PC-3 (cell line): ENCODE results near the gene IL20. TPM values are rescaled to one million over a fixed set of nuclear protein-coding genes. Genes with fewer than 3 reads are reported as not detected.
A peak's percentile ranks its signal among the peaks of the same experiment; 100 is the strongest.

Experiments used
- ATAC-seq: fragments of 200-7000 bp; cut with Tn5 transposase; 2 replicates; pipeline ENCODE4 v1.9.1; 2020; ENCODE audit warnings: mild to moderate bottlenecking, moderate library complexity
- BruUV-seq: library from RNA; stranded (reverse); fragments of 400-500 nt; replicated peaks from 2 replicates; lab custom pipeline; 2021; lab: Mats Ljungman, UMichigan
- CTCF ChIA-PET: fragments of 300-600 bp; sonication (Branson Sonifier 250); formaldehyde crosslinking; loops from one replicate; lab custom pipeline; 2022; ENCODE audit warnings: antibody characterized with exemption; lab: Charles Lee
- POLR2A ChIA-PET: fragments of 300-600 bp; sonication (Branson Sonifier 250); formaldehyde crosslinking; loops from one replicate; lab custom pipeline; 2022; ENCODE audit warnings: antibody characterized with exemption; ENCODE audit not compliant: unreplicated experiment; lab: Charles Lee
- DNase-seq: peaks from one replicate; pipeline ENCODE4 v3.0.0-alpha.2; 2015
- H2AFZ ChIP-seq: fragments of 300-600 bp; sonication (generic); 2 replicates; pipeline ENCODE4 v1.6.0; 2016; ENCODE audit warnings: antibody characterized with exemption, low read length
- H3F3A ChIP-seq: fragments of 300-600 bp; sonication (generic); one replicate; pipeline ENCODE4 v1.6.0; 2017; ENCODE audit warnings: antibody characterized with exemption, low read length, control low read depth, mild to moderate bottlenecking; ENCODE audit not compliant: unreplicated experiment
- H3K27ac ChIP-seq: fragments of 300-600 bp; sonication (generic); 2 replicates; pipeline ENCODE4 v1.5.1; 2016; ENCODE audit warnings: mild to moderate bottlenecking, low read length
- H3K27me3 ChIP-seq: fragments of 300-600 bp; sonication (generic); 2 replicates; pipeline ENCODE4 v1.6.1; 2016; ENCODE audit warnings: low read length, mixed read lengths
- H3K36me3 ChIP-seq: fragments of 300-600 bp; sonication (generic); 2 replicates; pipeline ENCODE4 v1.6.1; 2016; ENCODE audit warnings: low read depth, mixed run types, low read length, mixed read lengths
- H3K4me1 ChIP-seq: fragments of 300-600 bp; sonication (generic); 2 replicates; pipeline ENCODE4 v1.5.1; 2016; ENCODE audit warnings: low read length; ENCODE audit not compliant: insufficient read depth
- H3K4me2 ChIP-seq: fragments of 300-600 bp; sonication (generic); 2 replicates; pipeline ENCODE4 v1.6.0; 2016; ENCODE audit warnings: low read length
- H3K4me3 ChIP-seq: fragments of 300-600 bp; sonication (generic); 2 replicates; pipeline ENCODE4 v1.5.1; 2016; ENCODE audit warnings: mild to moderate bottlenecking, low read length, mixed read lengths
- H3K79me2 ChIP-seq: fragments of 300-600 bp; sonication (generic); 2 replicates; pipeline ENCODE4 v1.6.1; 2017; ENCODE audit warnings: low read length, mixed read lengths
- H3K9ac ChIP-seq: fragments of 300-600 bp; sonication (generic); 2 replicates; pipeline ENCODE4 v1.6.0; 2016; ENCODE audit warnings: mild to moderate bottlenecking, low read length
- H3K9me2 ChIP-seq: fragments of 300-600 bp; sonication (generic); replicated peaks from 2 replicates; pipeline ENCODE4 v1.6.1; 2016; ENCODE audit warnings: mixed run types, low read length, mixed read lengths
- H3K9me3 ChIP-seq: fragments of 300-600 bp; sonication (generic); 2 replicates; pipeline ENCODE4 v1.6.1; 2016; ENCODE audit warnings: low read length, mixed read lengths
- H4K20me1 ChIP-seq: fragments of 300-600 bp; sonication (generic); 2 replicates; pipeline ENCODE4 v1.6.1; 2016; ENCODE audit warnings: low read length, mixed read lengths
- EZH2 ChIP-seq: fragments of 300-600 bp; sonication (generic); IDR thresholded peaks from one replicate; pipeline ENCODE4 v1.6.1; 2017; ENCODE audit warnings: antibody characterized with exemption, mild to moderate bottlenecking, low read length; ENCODE audit not compliant: unreplicated experiment
- EZH2phosphoT487 ChIP-seq: fragments of 300-600 bp; sonication (generic); IDR thresholded peaks from 2 replicates; pipeline ENCODE4 v1.6.1; 2018; ENCODE audit warnings: mild to moderate bottlenecking, antibody characterized with exemption, low read length, borderline replicate concordance
- intact Hi-C: fragments of 100-400 bp; cut with micrococcal nuclease; formaldehyde crosslinking; loops from 2 replicates; pipeline ENCODE4 v1.9.0; 2023
- total RNA-seq: library from RNA; depleted of rRNA; stranded (reverse); fragments of >200 nt; gene quantifications from 2 replicates; pipeline ENCODE4 v1.2.3, GENCODE V29; 2014
- TF ChIP-seq, protein P1 (sequence below): fragments of 300-600 bp; sonication (generic); conservative IDR thresholded peaks from 2 replicates; pipeline ENCODE4 v1.5.1; 2017; ENCODE audit warnings: antibody characterized with exemption, low read depth, mild to moderate bottlenecking, low read length

Gene IL20
- total RNA-seq, 1 experiment from 2014 or later = not detected

DNA sequence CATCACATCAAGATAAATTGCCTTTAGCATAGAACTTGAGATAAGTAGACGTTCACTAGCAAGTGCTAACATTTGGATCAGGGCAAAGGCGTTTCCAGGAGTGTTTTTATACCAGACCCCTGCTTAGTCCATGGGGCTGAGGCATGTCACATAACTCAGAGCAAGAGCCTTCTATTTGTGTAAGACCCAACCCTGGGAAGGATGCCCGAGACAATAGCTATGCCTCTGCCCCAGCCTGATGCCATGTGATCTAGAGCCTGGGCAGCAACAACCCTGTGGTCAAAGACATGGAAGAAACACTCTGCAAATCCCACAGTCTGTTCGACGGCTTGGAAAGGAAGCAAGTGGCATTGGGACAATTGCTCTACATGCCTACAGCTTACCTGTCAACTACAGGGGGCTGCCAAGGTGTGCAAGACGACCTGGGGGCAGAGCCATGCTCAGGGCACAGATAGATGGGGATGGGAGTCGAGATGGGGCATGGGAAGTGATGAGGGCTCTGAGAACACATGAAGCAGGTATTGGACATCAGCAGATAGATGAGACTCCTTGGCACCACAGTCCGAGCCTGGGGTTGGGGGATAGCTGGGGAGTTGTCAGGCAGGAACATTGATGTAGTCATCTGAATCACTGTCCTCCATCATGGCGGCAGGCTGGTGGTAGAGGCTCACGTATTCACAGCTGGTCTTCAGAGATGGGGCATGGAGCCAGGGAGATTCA, 39.2 kb downstream of the IL20 start:
- ATAC-seq (no peak), DNase-seq (no peak)
- Histone ChIP-seq H2AFZ (no peak overlapping the region), H3K4me1 (peaks cover 38% of the 10 kb centered on the region), H3K9me3 (no peaks in the 10 kb centered on the region), H4K20me1 (no peaks in the 10 kb centered on the region), H3K9me2 (peaks cover 4% of the 10 kb centered on the region; the same call in 1 of the 2 replicates), H3K36me3 (0 out of 2 replicates have a peak, but pooled peaks cover 2% of the 10 kb centered on the region), H3K4me3 (no peak overlapping the region), H3K27ac (peak overlapping the region; percentile 74), H3K9ac (peak overlapping the region; percentile 26; the same call in 1 of the 2 replicates), H3K27me3 (no peaks in the 10 kb centered on the region), H3K79me2 (no peaks in the 10 kb centered on the region), H3K4me2 (no peak overlapping the region), H3F3A (peaks cover 7% of the 10 kb centered on the region)
- TF ChIP-seq, protein P1, sequence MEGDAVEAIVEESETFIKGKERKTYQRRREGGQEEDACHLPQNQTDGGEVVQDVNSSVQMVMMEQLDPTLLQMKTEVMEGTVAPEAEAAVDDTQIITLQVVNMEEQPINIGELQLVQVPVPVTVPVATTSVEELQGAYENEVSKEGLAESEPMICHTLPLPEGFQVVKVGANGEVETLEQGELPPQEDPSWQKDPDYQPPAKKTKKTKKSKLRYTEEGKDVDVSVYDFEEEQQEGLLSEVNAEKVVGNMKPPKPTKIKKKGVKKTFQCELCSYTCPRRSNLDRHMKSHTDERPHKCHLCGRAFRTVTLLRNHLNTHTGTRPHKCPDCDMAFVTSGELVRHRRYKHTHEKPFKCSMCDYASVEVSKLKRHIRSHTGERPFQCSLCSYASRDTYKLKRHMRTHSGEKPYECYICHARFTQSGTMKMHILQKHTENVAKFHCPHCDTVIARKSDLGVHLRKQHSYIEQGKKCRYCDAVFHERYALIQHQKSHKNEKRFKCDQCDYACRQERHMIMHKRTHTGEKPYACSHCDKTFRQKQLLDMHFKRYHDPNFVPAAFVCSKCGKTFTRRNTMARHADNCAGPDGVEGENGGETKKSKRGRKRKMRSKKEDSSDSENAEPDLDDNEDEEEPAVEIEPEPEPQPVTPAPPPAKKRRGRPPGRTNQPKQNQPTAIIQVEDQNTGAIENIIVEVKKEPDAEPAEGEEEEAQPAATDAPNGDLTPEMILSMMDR = no peak
- TF ChIP-seq EZH2phosphoT487 = no peak
- no peak for TF ChIP-seq EZH2
- no TSS peak for BruUV-seq
- intact Hi-C loops = no loop called here
- ChIA-PET POLR2A (no interaction called here), CTCF (no interaction called here)

DNA sequence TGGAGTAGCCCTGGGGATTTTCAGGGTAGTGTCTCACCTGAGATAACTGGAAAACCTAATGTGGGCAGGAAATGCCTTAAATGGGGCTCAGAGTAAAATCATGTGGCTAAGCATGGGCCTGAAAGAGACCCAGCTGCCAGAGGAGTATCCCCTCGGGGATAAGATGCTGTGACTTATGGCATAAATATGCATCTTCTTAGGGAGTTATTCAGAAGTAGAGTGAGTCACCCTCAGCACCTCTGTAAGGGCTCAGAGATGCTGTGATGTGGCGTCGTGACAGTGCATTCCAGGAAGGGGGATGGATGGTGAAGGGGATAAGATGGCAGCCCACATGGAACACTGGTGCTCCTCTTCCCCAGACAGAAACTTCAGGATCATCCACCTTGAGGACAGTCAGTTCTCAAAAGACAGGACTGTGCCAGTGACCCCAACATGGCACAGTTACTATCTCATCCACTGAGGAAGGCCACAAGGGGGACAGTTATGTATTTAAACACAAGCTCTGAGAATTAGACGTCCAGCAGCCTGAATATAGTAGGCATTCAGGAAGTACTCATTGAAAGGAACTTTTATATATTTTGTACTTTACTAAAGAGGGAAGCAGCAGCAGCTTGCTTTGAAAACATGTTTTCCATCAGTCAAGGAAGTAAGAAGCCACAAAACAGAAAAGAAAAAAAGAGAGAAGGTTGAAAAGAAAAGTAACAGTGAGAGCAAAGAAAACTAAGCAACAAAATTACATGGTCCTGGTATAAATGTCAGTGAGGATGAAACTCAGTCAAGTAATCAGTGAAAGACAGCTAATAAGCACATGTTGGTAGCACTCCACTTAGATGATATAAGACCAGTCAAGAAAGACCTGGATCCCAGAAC, 40.1 kb downstream of the IL20 start:
- ATAC-seq (peak; percentile 56), DNase-seq (peak; percentile 100)
- no TSS peak for BruUV-seq
- peak overlapping the region; percentile 26 for H3K9ac ChIP-seq
- no peaks in the 10 kb centered on the region for H3K9me3 ChIP-seq
- ChIA-PET POLR2A (interaction anchor here (0.6 to 0.7 kb wide), 2 partner anchors 21 to 164 kb away, joined by 3 to 4 read pairs; no protein-coding TSS in a partner anchor), CTCF (no interaction called here)
- H3F3A ChIP-seq = peaks cover 7% of the 10 kb centered on the region
- peaks cover 4% of the 10 kb centered on the region; the same call in 1 of the 2 replicates for H3K9me2 ChIP-seq
- H3K4me2 ChIP-seq = 0 out of 2 replicates have a peak overlapping the region, but pooled peaks have one; percentile 3
- peak overlapping the region; percentile 74 for H3K27ac ChIP-seq
- no peaks in the 10 kb centered on the region for H3K79me2 ChIP-seq
- H4K20me1 ChIP-seq = no peaks in the 10 kb centered on the region
- 0 out of 2 replicates have a peak, but pooled peaks cover 2% of the 10 kb centered on the region for H3K36me3 ChIP-seq
- no peak overlapping the region for H3K4me3 ChIP-seq
- H2AFZ ChIP-seq = no peak overlapping the region
- H3K27me3 ChIP-seq = no peaks in the 10 kb centered on the region
- H3K4me1 ChIP-seq = peaks cover 47% of the 10 kb centered on the region
- no peak for TF ChIP-seq EZH2phosphoT487
- TF ChIP-seq, protein P1 = 0 out of 2 replicates have a peak, but pooled peaks have one; percentile 10
- intact Hi-C loops = no loop called here
